Nephron progenitor cell (in vitro differentiated cells): ENCODE measurements around the gene SOD3.

Source experiments
- DNase-seq: peaks from one replicate; pipeline ENCODE4 v3.0.0; 2021
- H3K27ac Mint-ChIP-seq: 2 replicates; pipeline ENCODE4 v1.8.0; 2021; ENCODE audit warnings: mild to moderate bottlenecking, moderate library complexity, mixed read lengths
- H3K27me3 Mint-ChIP-seq: 2 replicates; pipeline ENCODE4 v1.8.0; 2021; ENCODE audit warnings: mild to moderate bottlenecking, low read depth, mixed read lengths; ENCODE audit not compliant: poor library complexity
- H3K36me3 Mint-ChIP-seq: 2 replicates; pipeline ENCODE4 v1.8.0; 2021; ENCODE audit warnings: low read depth, mixed read lengths
- H3K4me1 Mint-ChIP-seq: 2 replicates; pipeline ENCODE4 v1.8.0; 2021; ENCODE audit warnings: mixed read lengths
- H3K4me3 Mint-ChIP-seq: 2 replicates; pipeline ENCODE4 v1.8.0; 2021; ENCODE audit warnings: mild to moderate bottlenecking, moderate library complexity, mixed read lengths
- H3K9me3 Mint-ChIP-seq: 2 replicates; pipeline ENCODE4 v1.8.0; 2021; ENCODE audit warnings: mild to moderate bottlenecking, moderate library complexity, mixed read lengths
- CTCF ChIP-seq: fragments of 200-600 bp; sonication (generic); IDR thresholded peaks from 2 replicates; pipeline ENCODE4 v1.5.0; 2021; ENCODE audit warnings: antibody characterized with exemption

The SOD3 gene

GRCh38 chr4:24809815-24810405, 14.5 kb downstream of the SOD3 start:
- Mint-ChIP-seq H3K27me3 (peaks cover 5% of the 10 kb centered on the region), H3K9me3 (peaks cover 15% of the 10 kb centered on the region), H3K4me3 (no peak overlapping the region), H3K4me1 (peaks cover 21% of the 10 kb centered on the region), H3K27ac (no peak overlapping the region), H3K36me3 (peaks cover 20% of the 10 kb centered on the region)
- no peak for TF ChIP-seq CTCF
- DNase-seq: no peak

DNA sequence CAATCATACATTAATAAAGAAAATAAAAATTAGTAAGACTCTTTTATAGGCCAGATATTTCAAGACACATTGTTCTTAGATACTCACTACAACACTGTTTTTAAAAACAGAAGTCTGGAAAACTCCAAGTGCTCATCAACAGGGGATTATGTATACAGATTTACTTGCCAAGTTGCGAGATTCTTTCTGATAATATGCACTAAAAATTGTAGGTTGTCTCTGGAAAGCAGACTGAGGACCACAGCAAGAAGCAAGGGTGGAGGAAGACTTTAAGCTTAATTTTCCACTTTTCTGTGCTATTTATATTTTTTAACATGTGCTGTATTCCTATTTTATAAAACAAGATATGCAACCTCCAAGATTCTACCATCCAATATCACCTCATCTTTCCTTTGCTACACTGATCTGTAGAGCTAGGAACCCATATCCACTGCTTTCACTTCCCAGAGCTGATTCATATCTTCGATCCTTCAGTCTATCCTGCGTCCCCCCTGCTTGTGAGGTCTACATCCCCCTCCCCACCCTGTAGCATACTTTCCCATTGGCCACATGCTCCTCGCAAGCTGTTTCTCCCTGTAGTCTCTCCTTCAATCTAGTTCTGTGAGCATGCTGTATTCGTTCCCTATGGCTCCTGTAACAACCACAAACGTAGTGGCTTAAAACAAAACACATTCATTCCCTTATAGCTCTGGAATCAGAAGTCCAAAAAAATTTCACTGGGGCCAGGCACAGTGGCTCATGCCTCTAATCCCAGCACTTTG, 15.7 kb downstream of the SOD3 start:
- Mint-ChIP-seq H3K36me3 (peaks cover 20% of the 10 kb centered on the region), H3K27me3 (peaks cover 3% of the 10 kb centered on the region), H3K27ac (no peak overlapping the region), H3K9me3 (peaks cover 15% of the 10 kb centered on the region), H3K4me3 (no peak overlapping the region), H3K4me1 (peaks cover 24% of the 10 kb centered on the region)
- TF ChIP-seq CTCF: no peak
- no peak for DNase-seq

GRCh38 chr4:24813732-24814131, 18.4 kb downstream of the SOD3 start:
- Mint-ChIP-seq H3K27ac (no peak overlapping the region), H3K4me3 (no peak overlapping the region), H3K4me1 (peaks cover 11% of the 10 kb centered on the region), H3K9me3 (peaks cover 24% of the 10 kb centered on the region), H3K36me3 (peaks cover 23% of the 10 kb centered on the region), H3K27me3 (peaks cover 3% of the 10 kb centered on the region)
- no peak for TF ChIP-seq CTCF
- no peak for DNase-seq

DNA sequence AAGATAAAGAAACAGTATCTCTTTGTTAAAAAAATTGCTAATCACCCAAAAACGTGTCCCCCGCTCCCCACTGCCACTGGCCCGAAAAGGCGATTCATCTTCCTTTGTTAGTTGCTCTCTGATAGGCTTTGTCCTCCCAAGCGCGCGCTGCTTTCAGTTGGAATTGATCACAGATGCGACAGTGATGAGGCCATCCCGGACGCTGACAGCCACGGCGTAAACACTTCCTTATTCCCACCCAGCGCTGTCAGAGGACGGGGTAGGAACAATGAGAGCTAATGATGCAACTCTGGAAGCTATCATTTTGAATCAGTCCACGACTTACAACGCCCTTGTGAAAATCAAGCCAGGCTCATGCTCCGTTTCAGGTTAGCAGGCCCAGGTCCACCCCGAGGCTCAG, 21.4 kb downstream of the SOD3 start:
- no peak for DNase-seq
- H3K4me3 Mint-ChIP-seq: no peak overlapping the region
- H3K36me3 Mint-ChIP-seq: peaks cover 31% of the 10 kb centered on the region
- H3K27me3 Mint-ChIP-seq: peaks cover 2% of the 10 kb centered on the region
- no peak overlapping the region for H3K27ac Mint-ChIP-seq
- H3K9me3 Mint-ChIP-seq: peaks cover 17% of the 10 kb centered on the region
- TF ChIP-seq CTCF: no peak
- peaks cover 9% of the 10 kb centered on the region for H3K4me1 Mint-ChIP-seq

GRCh38 chr4:24820541-24820940, 25.2 kb downstream of the SOD3 start:
- peaks cover 7% of the 10 kb centered on the region for H3K4me1 Mint-ChIP-seq
- H3K27ac Mint-ChIP-seq: no peak overlapping the region
- H3K27me3 Mint-ChIP-seq: peaks cover 3% of the 10 kb centered on the region

More at GRCh38 chr4:24820541-24820940, 25.2 kb downstream of the SOD3 start:
- Mint-ChIP-seq H3K36me3 (peaks cover 22% of the 10 kb centered on the region), H3K4me3 (no peak overlapping the region), H3K9me3 (peaks cover 8% of the 10 kb centered on the region)
- DNase-seq: no peak
- TF ChIP-seq CTCF: no peak
